DMS79 (cell line): ENCODE measurements around the gene P2RY2.
A peak's percentile ranks its signal among the peaks of the same experiment; 100 is the strongest.
"Not testable (repeated sequence)": the region's sequence is repeated elsewhere in the genome, so short reads cannot be mapped to it uniquely, and the experiment has no call there.

Experiments
- DNase-seq: peaks from one replicate; lab custom pipeline; 2025; lab: John Stamatoyannopoulos, UW

The P2RY2 gene

GRCh38 chr11:73228268-73229134 is 10.4 kb downstream of the P2RY2 start:
- no peak for DNase-seq

GRCh38 chr11:73229321-73229895 is 11.3 kb downstream of the P2RY2 start:
- no peak for DNase-seq

DNA sequence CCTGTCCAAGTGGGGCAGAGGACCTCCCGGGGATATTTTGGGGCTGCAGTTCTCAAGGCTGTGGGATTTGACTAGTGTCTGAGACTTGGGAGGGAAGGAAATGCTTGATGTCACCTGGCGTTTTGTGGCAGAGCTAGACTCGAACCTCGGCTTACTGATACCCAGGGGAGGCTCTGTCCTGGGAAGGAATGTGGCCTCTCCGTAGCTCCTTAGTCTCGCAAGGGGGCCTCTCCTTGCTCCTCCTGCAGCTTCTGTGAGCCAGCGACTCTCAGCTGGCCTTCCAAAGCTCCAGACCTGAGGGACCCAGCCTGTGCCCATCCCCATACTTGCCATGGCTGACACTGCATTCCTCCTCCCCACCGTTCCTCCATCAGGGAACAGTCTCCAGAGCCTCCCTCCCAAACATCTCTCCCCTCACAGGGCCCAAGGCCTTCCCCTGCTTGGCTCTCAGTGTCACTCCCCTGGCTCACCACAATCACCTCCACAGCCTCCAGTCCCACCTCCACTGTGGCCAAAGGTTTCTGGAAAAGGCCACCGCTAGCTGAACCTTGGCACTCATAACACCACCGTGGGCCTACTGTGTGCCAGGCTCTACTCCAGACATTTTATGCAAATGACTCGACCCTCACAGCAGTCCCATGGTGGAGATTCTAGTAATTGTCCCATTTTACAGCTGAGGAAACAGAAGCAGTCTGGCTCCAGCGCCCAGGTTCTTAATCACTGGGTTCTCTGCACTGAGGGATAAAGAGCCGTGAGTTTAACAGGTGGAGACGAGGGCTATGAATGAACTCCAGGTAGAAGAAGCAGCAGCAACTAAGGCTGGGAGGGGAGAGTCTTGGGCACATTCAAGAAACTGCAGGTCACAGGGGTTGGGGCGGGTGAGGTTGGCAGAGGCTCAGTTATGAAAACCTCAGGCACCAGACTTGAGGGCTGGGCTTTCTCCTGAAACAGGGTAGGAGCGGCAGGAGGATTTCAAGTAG is 12.1 kb downstream of the P2RY2 start:
- DNase-seq, result no peak

DNA sequence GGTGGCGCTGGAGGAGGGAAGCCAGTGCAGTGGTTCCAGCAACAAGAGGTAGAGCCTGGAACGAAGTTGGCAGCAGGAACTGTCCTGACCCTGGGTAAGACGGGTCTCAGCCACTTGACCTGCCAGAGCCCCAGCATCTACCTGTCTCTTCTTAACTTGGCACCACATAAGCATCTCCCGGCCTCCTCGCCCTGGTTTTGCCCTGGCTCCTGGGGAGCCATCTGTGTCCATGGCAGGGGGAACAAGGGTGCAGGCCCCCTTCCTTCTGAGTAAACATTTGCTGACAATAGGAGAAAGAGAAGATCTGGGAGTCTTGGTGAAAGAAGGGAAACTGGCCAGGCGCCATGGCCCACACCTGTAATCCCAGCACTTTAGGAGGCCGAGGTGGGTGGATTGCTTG is 12.8 kb downstream of the P2RY2 start:
- no peak for DNase-seq

DNA sequence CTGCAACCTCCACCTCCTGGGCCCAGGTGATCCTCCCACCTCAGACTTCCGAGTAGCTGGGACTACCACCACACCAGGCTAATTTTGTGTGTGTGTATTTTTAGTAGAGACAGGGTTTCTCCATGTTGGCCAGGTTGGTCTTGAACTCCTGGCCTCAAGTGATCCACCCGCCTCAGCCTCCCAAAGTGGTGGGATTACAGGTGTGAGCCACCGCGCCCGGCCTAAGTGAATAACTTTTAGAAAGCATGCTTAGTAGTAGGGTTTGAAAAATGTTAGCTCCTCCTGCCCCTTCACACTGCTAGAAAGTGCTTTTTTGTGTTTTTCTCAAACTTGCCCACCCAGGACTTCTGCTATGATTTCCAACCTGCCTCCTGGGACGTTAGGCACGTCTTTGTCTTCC is 14.4 kb downstream of the P2RY2 start:
- not testable (repeated sequence) for DNase-seq

DNA sequence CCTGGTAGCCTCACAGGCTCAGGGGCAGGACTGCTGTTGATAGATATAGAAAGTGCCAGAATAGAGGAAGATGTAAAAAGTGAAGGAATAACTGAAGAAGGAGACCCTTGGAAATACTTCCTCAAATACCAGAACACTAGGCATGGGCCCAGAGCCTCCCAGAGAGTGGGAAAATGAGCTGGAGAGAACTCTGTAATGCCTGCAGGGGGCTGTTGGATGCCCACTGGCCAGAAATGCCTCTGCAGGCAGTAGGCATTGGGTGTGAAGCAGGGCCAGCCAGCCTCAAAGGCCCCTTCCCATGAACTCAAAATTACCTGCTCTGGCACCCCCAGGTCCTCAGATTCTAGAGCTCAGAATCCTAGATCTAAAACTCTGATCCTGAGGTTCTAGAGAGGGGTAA is 15.1 kb downstream of the P2RY2 start:
- DNase-seq, result no peak

- DNase-seq, result no peak
Measured at GRCh38 chr11:73233692-73234470, 15.8 kb downstream of the P2RY2 start.

DNA sequence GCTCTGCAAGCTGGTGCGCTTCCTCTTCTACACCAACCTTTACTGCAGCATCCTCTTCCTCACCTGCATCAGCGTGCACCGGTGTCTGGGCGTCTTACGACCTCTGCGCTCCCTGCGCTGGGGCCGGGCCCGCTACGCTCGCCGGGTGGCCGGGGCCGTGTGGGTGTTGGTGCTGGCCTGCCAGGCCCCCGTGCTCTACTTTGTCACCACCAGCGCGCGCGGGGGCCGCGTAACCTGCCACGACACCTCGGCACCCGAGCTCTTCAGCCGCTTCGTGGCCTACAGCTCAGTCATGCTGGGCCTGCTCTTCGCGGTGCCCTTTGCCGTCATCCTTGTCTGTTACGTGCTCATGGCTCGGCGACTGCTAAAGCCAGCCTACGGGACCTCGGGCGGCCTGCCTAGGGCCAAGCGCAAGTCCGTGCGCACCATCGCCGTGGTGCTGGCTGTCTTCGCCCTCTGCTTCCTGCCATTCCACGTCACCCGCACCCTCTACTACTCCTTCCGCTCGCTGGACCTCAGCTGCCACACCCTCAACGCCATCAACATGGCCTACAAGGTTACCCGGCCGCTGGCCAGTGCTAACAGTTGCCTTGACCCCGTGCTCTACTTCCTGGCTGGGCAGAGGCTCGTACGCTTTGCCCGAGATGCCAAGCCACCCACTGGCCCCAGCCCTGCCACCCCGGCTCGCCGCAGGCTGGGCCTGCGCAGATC is 16.5 kb downstream of the P2RY2 start:
- no peak for DNase-seq

DNA sequence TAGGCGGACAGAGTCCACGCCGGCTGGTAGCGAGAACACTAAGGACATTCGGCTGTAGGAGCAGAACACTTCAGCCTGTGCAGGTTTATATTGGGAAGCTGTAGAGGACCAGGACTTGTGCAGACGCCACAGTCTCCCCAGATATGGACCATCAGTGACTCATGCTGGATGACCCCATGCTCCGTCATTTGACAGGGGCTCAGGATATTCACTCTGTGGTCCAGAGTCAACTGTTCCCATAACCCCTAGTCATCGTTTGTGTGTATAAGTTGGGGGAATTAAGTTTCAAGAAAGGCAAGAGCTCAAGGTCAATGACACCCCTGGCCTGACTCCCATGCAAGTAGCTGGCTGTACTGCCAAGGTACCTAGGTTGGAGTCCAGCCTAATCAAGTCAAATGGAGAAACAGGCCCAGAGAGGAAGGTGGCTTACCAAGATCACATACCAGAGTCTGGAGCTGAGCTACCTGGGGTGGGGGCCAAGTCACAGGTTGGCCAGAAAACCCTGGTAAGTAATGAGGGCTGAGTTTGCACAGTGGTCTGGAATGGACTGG is 17.2 kb downstream of the P2RY2 start:
- no peak for DNase-seq

- no peak for DNase-seq
Measured at GRCh38 chr11:73236205-73236765, 18.2 kb downstream of the P2RY2 start.

- DNase-seq, result no peak
Measured at GRCh38 chr11:73236854-73237253, 18.8 kb downstream of the P2RY2 start.

DNA sequence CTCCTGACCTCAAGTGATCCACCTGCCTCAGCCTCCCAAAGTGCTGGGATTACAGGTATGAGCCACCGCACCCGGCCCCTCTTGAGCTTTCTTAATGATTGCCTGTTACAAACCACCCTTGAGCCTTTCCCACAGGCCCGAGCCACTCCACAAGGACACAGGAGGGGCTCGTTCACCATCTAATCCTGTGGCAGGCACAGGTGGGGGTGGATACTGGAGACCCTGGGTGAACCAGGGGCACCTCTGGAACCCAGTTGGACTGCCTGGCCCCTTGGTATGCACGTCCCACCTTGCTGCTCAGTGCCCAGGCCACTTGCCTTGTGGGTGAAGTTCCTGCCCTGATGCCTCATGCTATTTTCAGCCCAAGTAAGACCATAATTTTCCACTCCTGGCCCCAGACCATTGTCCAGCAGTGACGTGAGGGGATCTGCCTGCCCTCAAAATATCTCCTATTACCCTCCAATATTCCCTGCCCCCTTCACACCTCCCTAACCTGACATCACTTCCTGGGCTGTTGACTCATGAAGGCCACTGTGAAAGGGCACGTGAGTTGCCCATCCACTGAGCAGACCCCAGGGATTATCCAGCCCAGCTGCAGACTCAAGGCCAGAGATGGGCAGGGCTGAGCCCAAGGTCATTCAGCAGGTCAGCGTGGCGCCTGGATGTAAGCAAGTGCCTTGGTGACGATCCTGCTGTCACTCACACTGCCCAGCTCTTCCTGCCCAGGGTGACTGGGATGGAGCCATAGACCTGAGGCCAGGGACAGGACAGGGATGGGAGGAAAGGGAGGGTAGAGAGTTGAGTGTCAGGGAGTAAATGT is 19.6 kb downstream of the P2RY2 start:
- DNase-seq, result no peak

GRCh38 chr11:73239111-73239521 is 21.0 kb downstream of the P2RY2 start:
- DNase-seq, result no peak

DNA sequence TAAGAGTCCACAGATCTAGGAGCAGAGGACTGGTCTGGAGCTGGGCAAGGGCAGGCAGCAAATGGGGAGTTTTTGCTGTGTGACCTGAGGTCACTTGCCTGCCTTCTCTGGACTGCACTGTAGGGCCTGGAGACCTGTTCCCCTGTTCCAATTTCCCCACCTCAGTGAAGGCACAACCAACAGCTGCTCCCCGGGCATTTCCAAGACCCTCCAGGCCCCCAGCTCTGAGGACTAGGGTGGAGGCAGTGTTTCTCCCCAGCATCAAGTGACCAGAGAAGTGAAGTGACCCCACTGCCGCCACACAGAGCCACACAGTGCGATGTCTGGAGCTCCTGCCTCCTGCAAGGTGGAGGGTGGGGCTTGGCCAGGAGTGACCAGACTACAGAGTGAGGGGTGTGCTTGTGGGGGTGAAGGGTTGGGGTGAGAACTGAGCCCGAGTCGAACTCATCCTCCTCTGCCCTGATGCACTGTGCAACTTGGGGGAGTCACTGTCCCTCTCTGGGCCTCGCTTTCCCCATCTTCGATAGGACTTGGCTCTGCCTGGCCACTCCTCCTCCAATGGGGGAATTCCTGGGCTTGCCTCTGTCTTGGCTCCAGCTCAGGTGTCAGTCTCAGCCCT is 21.6 kb downstream of the P2RY2 start:
- no peak for DNase-seq

DNA sequence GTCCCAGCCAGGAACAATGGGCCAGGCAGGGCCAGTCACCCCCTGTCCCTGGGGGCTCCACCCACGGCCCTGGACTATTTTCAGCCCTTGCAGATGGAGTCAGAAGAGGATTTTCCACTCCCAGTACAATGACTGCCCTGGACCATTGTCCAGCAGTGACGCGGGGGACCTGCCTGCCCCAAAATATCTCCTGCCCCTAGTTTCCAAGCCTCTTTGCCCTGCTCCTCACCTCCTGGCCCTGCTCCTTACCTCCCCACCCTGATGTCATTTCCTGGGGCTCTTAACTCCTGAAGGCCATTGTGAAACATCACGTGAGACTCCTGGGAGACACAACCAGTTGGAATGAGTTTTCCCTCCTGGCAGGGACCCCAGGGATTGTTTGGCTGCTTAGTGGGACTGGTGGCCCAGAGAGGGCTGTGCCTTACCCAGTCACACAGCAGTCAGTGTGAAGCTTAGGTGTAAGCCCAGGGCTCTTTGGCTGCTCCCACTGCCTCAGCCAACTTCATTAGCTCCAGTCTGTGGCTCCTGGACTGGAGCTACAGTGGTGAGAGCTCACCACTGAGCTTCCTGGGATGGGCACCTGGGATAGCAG is 22.2 kb downstream of the P2RY2 start:
- no peak for DNase-seq

DNA sequence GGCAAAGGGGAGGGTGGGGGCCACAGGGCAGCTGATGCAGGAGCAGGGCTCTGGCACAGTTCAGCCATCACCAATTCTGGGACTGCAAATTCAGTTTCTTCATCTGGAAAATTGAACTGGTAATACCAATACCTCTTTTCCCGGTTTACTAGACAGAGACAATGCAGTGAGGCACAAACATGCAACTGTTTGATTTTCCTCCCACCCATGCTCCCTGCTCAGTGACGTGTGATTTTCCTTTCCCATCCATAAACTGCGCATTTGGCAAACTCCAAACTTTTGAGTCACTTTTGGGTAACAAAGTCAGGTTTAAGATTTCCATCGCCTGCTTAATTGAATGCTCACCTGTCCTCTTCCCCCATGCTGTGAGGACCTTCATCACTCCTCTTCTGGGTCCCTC is 23.2 kb downstream of the P2RY2 start:
- no peak for DNase-seq

GRCh38 chr11:73242251-73243092 is 24.4 kb downstream of the P2RY2 start:
- DNase-seq, result peak; percentile 70

GRCh38 chr11:73243093-73243485 is 25.0 kb downstream of the P2RY2 start:
- no peak for DNase-seq
